Right lobe of liver (tissue), 6 donors: ENCODE measurements around the gene SUFU. TPM values are rescaled to one million over a fixed set of nuclear protein-coding genes. Genes with fewer than 3 reads are reported as not detected.
A peak's percentile ranks its signal among the peaks of the same experiment; 100 is the strongest.

Experiments used
- ATAC-seq, 4 donors: fragments of 200-7000 bp; cut with Tn5 transposase; one replicate each; pipeline ENCODE4 v1.9.1; 2020; ENCODE audit warnings: mild to moderate bottlenecking in 4 of 4, moderate library complexity in 4 of 4
- DNase-seq, 3 donors: peaks; one replicate each; pipeline ENCODE4 v3.0.0-alpha.2; 2020
- H3K27ac ChIP-seq, 3 donors: fragments of 200-600 bp; one replicate each; pipeline ENCODE4 v1.8.0; 2022
- H3K27me3 ChIP-seq, 2 donors: fragments of 200-600 bp; one replicate each; pipeline ENCODE4 v1.8.0; 2022
- H3K36me3 ChIP-seq, 4 donors: fragments of 200-600 bp; sonication (generic) in 1 of 4; one replicate each; pipeline versions ENCODE4 v1.5.1 to v1.8.0; 2017 to 2022; ENCODE audit warnings: control low read depth in 1 of 4
- H3K4me1 ChIP-seq, 4 donors: fragments of 200-600 bp; sonication (generic) in 1 of 4; one replicate each; pipeline versions ENCODE4 v1.5.1 to v1.8.0; 2017 to 2022; ENCODE audit warnings: control low read depth in 1 of 4
- H3K4me3 ChIP-seq, 3 donors: fragments of 200-600 bp; one replicate each; pipeline ENCODE4 v1.8.0; 2022
- H3K9me3 ChIP-seq, 4 donors: fragments of 200-600 bp; sonication (generic) in 1 of 4; one replicate each; pipeline versions ENCODE4 v1.5.1 to v1.8.0; 2017 to 2022; ENCODE audit warnings: control low read depth in 1 of 4
- POLR2A ChIP-seq: fragments of 450-650 bp; IDR thresholded peaks from one replicate; pipeline ENCODE4 v1.6.1; 2017; ENCODE audit warnings: antibody characterized with exemption, mild to moderate bottlenecking
- WGBS: methylation state at CpG from one replicate; pipeline ENCODE4 v1.1.6; 2018; ENCODE audit warnings: low coverage, low lambda C conversion rate; ENCODE audit not compliant: insufficient coverage; ENCODE audit errors: missing lambda C conversion rate; 5-methylcytosine and 5-hydroxymethylcytosine counted together
- intact Hi-C, 2 donors: fragments of 100-400 bp; cut with DNase I; formaldehyde crosslinking; loops; one replicate each; pipeline versions ENCODE4 v1.11.2 to v1.14.1; 2022
- total RNA-seq, 6 experiments: library from RNA; depleted of rRNA in 2 of 6; stranded (reverse); fragments of >200 nt in 2 of 6; fragmentation: NEBNext Ultra II Directional in 3 of 6; extraction: Animal tissue kit (Norgen Biotek cat#: 25700) in 3 of 6; gene quantifications; one replicate each; pipeline versions ENCODE4 v1.1.0 to v1.2.4, GENCODE V29; 2016 to 2023
- TF ChIP-seq, protein P1 (sequence below), 4 donors: fragments of 200-600 bp in 3 of 4; fragments of 450-650 bp in 1 of 4; IDR thresholded peaks; one replicate each; pipeline versions ENCODE4 v1.5.1 to v1.8.0; 2016 to 2022; ENCODE audit warnings: antibody characterized with exemption in 4 of 4, mild to moderate bottlenecking in 2 of 4
- donor health status: DM: no; HTN: yes; CAD: no.
- donor health status: DM: no; HTN: no; CAD: no.
- donor health status: DM: no; HTN: no; CAD: no.
- donor health status: DM: no; HTN: yes; CAD: no.
- donor health status: DM: no; HTN: yes; CAD: no.

SUFU gene
- total RNA-seq, 6 experiments from 2014 or later: 4.2 to 6.2 (median 5.1) TPM

DNA sequence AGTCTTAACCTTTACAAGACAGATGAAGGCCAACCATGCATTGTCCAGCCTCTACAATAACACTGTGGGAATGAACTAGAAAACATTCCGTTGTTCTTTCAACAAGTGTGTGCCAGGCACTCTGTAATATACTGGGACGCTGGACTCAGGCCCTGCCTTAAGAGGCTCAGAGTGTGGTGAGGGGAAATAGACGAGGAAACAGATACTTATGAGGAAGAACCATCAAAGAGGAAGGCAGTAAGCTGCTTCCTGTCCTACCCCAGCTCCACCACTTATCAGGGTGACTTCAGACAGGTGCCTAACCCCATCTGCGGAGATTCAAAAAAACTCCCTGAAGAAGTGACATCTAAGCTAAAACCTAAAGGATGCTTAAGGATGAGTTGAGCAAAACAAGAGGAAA, 131.6 kb downstream of the SUFU start:
- peaks cover 0 to 6% (median 0%) of the 10 kb centered on the region in 4 donors for H3K4me1 ChIP-seq
- no peak overlapping the region for H3K4me3 ChIP-seq
- intact Hi-C loops: no loop called here
- no peaks in the 10 kb centered on the region for H3K36me3 ChIP-seq
- peak in 2 of 4 donors; percentile 4 to 21 for ATAC-seq
- H3K9me3 ChIP-seq: no peaks in the 10 kb centered on the region
- peak overlapping the region in 1 of 3 donors; percentile 10 for H3K27ac ChIP-seq
- peak in 1 of 3 donors; percentile 23 for DNase-seq
- 24% methylated on average over 3 of the region's 4 CpGs for WGBS
- TF ChIP-seq, protein P1, sequence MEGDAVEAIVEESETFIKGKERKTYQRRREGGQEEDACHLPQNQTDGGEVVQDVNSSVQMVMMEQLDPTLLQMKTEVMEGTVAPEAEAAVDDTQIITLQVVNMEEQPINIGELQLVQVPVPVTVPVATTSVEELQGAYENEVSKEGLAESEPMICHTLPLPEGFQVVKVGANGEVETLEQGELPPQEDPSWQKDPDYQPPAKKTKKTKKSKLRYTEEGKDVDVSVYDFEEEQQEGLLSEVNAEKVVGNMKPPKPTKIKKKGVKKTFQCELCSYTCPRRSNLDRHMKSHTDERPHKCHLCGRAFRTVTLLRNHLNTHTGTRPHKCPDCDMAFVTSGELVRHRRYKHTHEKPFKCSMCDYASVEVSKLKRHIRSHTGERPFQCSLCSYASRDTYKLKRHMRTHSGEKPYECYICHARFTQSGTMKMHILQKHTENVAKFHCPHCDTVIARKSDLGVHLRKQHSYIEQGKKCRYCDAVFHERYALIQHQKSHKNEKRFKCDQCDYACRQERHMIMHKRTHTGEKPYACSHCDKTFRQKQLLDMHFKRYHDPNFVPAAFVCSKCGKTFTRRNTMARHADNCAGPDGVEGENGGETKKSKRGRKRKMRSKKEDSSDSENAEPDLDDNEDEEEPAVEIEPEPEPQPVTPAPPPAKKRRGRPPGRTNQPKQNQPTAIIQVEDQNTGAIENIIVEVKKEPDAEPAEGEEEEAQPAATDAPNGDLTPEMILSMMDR (IDR thresholded peaks at IDR 0.05): no peak
- TF ChIP-seq POLR2A: no peak
- H3K27me3 ChIP-seq: no peaks in the 10 kb centered on the region

DNA sequence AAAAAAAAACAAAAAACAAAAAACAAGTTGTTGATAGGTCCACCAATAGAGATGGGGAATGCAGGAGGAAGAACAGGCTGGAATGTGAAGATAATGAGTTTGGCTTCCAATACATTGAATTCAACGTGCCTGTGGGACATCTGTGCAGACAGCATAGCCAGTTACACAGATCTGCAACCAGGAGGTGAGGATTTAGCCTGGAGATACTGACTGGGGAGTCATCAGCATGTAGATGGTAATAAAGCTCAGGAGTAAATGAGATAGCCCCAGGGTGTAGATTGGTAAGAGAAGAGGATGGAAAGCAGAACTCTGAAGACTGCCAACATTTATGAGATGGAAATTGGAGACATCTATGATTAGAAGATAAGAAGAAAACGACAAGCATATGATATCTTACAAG, 135.8 kb downstream of the SUFU start:
- no peak for ATAC-seq
- 22% methylated on average over 2 of the region's 2 CpGs for WGBS
- no peak overlapping the region for H3K27ac ChIP-seq
- no peak for DNase-seq
- H3K36me3 ChIP-seq: no peaks in the 10 kb centered on the region
- no peaks in the 10 kb centered on the region for H3K27me3 ChIP-seq
- H3K4me1 ChIP-seq: peaks cover 0 to 9% (median 0%) of the 10 kb centered on the region in 4 donors
- intact Hi-C loops: no loop called here
- H3K9me3 ChIP-seq: no peaks in the 10 kb centered on the region
- no peak overlapping the region for H3K4me3 ChIP-seq
- TF ChIP-seq, protein P1 (IDR thresholded peaks at IDR 0.05): no peak
- no peak for TF ChIP-seq POLR2A

DNA sequence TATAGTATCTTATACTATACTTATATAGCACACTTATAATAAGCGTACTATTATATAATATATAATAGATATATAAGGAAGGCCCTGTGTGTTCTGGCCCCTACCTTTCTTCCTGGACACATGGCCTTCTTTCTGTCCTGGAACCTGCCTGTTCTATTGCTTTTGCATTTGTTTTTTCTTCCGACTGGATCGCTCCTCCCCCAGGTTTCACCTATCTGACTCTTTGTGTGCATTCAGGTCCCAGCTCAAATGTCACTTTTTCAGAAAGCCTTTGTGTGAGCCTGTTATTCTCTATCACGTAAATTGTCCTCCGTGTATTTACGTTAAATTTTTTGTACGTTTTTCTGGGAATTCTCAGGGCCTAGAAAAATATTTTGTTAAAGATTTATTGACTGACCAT, 137.6 kb downstream of the SUFU start:
- no peaks in the 10 kb centered on the region for H3K36me3 ChIP-seq
- 19% methylated on average over 7 of the region's 7 CpGs for WGBS
- H3K4me1 ChIP-seq: peaks cover 0 to 12% (median 0%) of the 10 kb centered on the region in 4 donors
- H3K27ac ChIP-seq: peak overlapping the region; percentile 87 to 99 (median 96)
- peak overlapping the region; percentile 44 to 92 (median 81) for H3K4me3 ChIP-seq
- no peaks in the 10 kb centered on the region for H3K27me3 ChIP-seq
- H3K9me3 ChIP-seq: no peaks in the 10 kb centered on the region
- intact Hi-C loops: no loop called here
- TF ChIP-seq, protein P1 (IDR thresholded peaks at IDR 0.05): no peak
- TF ChIP-seq POLR2A: no peak
- DNase-seq (peak in 1 of 3 donors; percentile 12), ATAC-seq (no peak)

DNA sequence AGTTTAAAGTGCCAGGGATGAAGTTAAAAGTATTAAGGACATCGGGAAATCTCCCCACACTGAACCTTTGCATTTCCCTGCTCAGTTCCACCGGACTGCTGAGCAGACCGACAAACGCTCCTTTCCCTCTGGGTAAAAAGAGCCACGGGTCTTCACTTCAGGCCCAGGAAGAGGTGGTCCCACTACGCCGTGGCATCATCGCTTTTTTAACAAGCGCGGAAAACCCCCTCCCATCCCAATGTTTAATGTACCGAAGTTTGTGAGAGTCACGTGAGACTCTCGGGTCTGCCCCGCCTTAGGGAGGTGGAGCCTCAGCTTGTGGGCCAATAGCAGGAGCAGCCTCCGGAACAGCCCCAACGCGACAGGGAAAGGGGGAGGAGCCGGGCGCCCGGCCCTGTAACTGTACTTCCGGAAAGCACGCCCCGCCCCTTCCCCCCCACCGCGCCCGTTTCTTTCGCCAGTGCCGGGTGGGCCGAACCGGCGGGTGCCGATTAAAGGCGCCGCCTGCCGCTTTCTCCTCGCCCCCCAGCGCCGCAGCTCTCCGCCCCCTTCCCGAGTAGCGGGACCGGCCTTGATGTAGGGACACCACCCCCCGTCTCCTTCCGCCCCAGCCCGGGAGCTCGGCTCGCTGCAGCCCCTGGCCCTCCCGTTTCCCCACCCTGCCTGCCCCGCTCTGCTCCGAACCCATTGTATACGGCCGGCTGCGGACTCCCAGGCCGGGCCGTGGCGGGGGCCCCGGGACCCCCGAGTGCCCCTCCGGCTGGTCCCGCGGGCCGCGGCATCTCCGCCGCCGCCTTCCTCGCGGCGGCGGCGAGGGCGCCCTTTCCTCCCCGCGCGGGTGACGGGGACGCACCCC, 138.3 kb downstream of the SUFU start:
- ATAC-seq (peak; percentile 71 to 84 (median 75)), DNase-seq (peak; percentile 99)
- Histone ChIP-seq H3K4me3 (peak overlapping the region; percentile 81 to 96 (median 92)), H3K27ac (peak overlapping the region; percentile 96 to 99 (median 97)), H3K36me3 (no peaks in the 10 kb centered on the region), H3K4me1 (peaks cover 0 to 20% (median 3%) of the 10 kb centered on the region in 4 donors), H3K27me3 (no peaks in the 10 kb centered on the region), H3K9me3 (no peaks in the 10 kb centered on the region)
- intact Hi-C loops: no loop called here
- under 1% methylated on average over 9 of the region's 77 CpGs for WGBS
- TF ChIP-seq, protein P1 (IDR thresholded peaks at IDR 0.05): no peak
- peak; percentile 81 for TF ChIP-seq POLR2A
